Adipose tissue (tissue), 3 donors: ENCODE results near the gene IFITM10. TPM values are rescaled to one million over a fixed set of nuclear protein-coding genes. Genes with fewer than 3 reads are reported as not detected.

Experiments
- H3K27ac ChIP-seq: one replicate; pipeline ENCODE4 v1.5.1; 2013; ENCODE audit warnings: low read depth, low read length
- WGBS, 3 donors: extraction: QIAGEN DNeasy Blood & Tissue Kit; methylation state at CpG; one replicate each; pipeline ENCODE4 v1.1.7; 2013; 5-methylcytosine and 5-hydroxymethylcytosine counted together
- polyA plus RNA-seq, 3 donors: library from polyadenylated mRNA; stranded (reverse); fragments of 200-250 nt; gene quantifications; one replicate each; pipeline ENCODE4 v1.2.3, GENCODE V29; 2013
- donor health status: healthy with polysubstance abuse.
- donor health status: Bipolar disorder and iron deficiency.
- donor health status: healthy.

IFITM10 gene
- polyA plus RNA-seq, 3 donors: 0.16 to 1.3 TPM; not detected in 1

- 65 to 78% (median 72%) methylated on average over 15 of the region's 15 CpGs for WGBS, 3 donors
- no peak overlapping the region for H3K27ac ChIP-seq
These were observed 45.0 kb downstream of the IFITM10 start for GRCh38 chr11:1705126-1706052.

GRCh38 chr11:1703146-1703545, 47.2 kb downstream of the IFITM10 start:
- WGBS, 3 donors: 82 to 89% (median 88%) methylated on average over 6 of the region's 6 CpGs
- no peak overlapping the region for H3K27ac ChIP-seq

GRCh38 chr11:1702506-1702905, 47.9 kb downstream of the IFITM10 start:
- H3K27ac ChIP-seq: no peak overlapping the region
- WGBS, 3 donors: 88 to 95% (median 93%) methylated on average over 10 of the region's 10 CpGs

- H3K27ac ChIP-seq: no peak overlapping the region
- 67 to 79% (median 69%) methylated on average over 10 of the region's 10 CpGs for WGBS, 3 donors
These were observed 49.1 kb downstream of the IFITM10 start for GRCh38 chr11:1701091-1701807.

- WGBS, 3 donors: 84 to 88% (median 84%) methylated on average over 5 of the region's 5 CpGs
- no peak overlapping the region for H3K27ac ChIP-seq
These were observed 50.6 kb downstream of the IFITM10 start for GRCh38 chr11:1699771-1700170.

- no peak within 1 kb of the TSS for H3K27ac ChIP-seq
- WGBS, 3 donors: 75 to 88% (median 80%) methylated on average over 11 of the region's 11 CpGs
These were observed 53.5 kb downstream of the IFITM10 start, which contains the start of gene KRTAP5-6 for GRCh38 chr11:1696608-1697570. Gene KRTAP5-6 (plus strand): TSS chr11:1697195. CDS start chr11:1697246, 51 bp downstream.

- H3K27ac ChIP-seq: no peak overlapping the region
- WGBS, 3 donors: 94 to 100% (median 97%) methylated on average over 3 of the region's 3 CpGs
These were observed 54.8 kb downstream of the IFITM10 start for GRCh38 chr11:1695548-1696108.

- 88 to 95% (median 93%) methylated on average over 15 of the region's 15 CpGs for WGBS, 3 donors
These were observed 55.4 kb downstream of the IFITM10 start for GRCh38 chr11:1694846-1695547.

GRCh38 chr11:1694064-1694845, 56.1 kb downstream of the IFITM10 start:
- 41 to 47% (median 44%) methylated on average over 45 of the region's 45 CpGs for WGBS, 3 donors
- H3K27ac ChIP-seq: no peak overlapping the region

More at GRCh38 chr11:1694846-1695547, 55.4 kb downstream of the IFITM10 start:
- no peak overlapping the region for H3K27ac ChIP-seq

- 9 to 18% (median 16%) methylated on average over 34 to 37 of the region's 37 CpGs for WGBS, 3 donors
- no peak overlapping the region for H3K27ac ChIP-seq
These were observed 56.9 kb downstream of the IFITM10 start for GRCh38 chr11:1693327-1694063.

- 41 to 53% (median 46%) methylated on average over 20 of the region's 20 CpGs for WGBS, 3 donors
These were observed 57.6 kb downstream of the IFITM10 start for GRCh38 chr11:1692708-1693326.

GRCh38 chr11:1691878-1692707, 58.3 kb downstream of the IFITM10 start:
- 83 to 84% (median 83%) methylated on average over 14 to 16 of the region's 16 CpGs for whole genome bisulfite sequencing, 3 donors
- H3K27ac ChIP-seq: no peak overlapping the region

More at GRCh38 chr11:1692708-1693326, 57.6 kb downstream of the IFITM10 start:
- H3K27ac ChIP-seq: no peak overlapping the region

- 72 to 77% (median 75%) methylated on average over 16 of the region's 16 CpGs for WGBS, 3 donors
- no peak overlapping the region for H3K27ac ChIP-seq
These were observed 59.1 kb downstream of the IFITM10 start for GRCh38 chr11:1691026-1691877.
